MM.1S (cell line): ENCODE results near the gene BABAM1.

Experiments used
- DNase-seq: peaks from one replicate; pipeline ENCODE4 v3.0.0-alpha.2; 2015
- H2AFZ ChIP-seq: fragments of 300-600 bp; sonication (generic); 2 replicates; pipeline ENCODE4 v1.6.0; 2016; ENCODE audit warnings: antibody characterized with exemption, low read length
- H3F3A ChIP-seq: fragments of 300-600 bp; sonication (generic); 2 replicates; pipeline ENCODE4 v1.6.1; 2016; ENCODE audit warnings: mild to moderate bottlenecking, antibody characterized with exemption, low read length, moderate library complexity, mixed read lengths; ENCODE audit not compliant: insufficient read depth
- H3K27ac ChIP-seq: fragments of 300-600 bp; sonication (generic); 2 replicates; pipeline ENCODE4 v1.5.1; 2016; ENCODE audit warnings: mild to moderate bottlenecking, low read length
- H3K27me3 ChIP-seq: fragments of 300-600 bp; sonication (generic); replicated peaks from 2 replicates; pipeline ENCODE4 v1.6.0; 2016; ENCODE audit warnings: low read length; ENCODE audit not compliant: insufficient read depth
- H3K36me3 ChIP-seq: fragments of 300-600 bp; sonication (generic); replicated peaks from 2 replicates; pipeline ENCODE4 v1.6.1; 2016; ENCODE audit warnings: mild to moderate bottlenecking, low read length, mixed read lengths; ENCODE audit not compliant: insufficient read depth
- H3K4me1 ChIP-seq: fragments of 300-600 bp; sonication (generic); 2 replicates; pipeline ENCODE4 v1.6.1; 2016; ENCODE audit warnings: low read length, mixed read lengths
- H3K4me2 ChIP-seq: fragments of 300-600 bp; sonication (generic); 2 replicates; pipeline ENCODE4 v1.6.0; 2016; ENCODE audit warnings: low read depth, low read length
- H3K4me3 ChIP-seq: fragments of 300-600 bp; sonication (generic); 2 replicates; pipeline ENCODE4 v1.5.1; 2016; ENCODE audit warnings: low read length, mixed read lengths
- H3K79me2 ChIP-seq: fragments of 300-600 bp; sonication (generic); 2 replicates; pipeline ENCODE4 v1.6.1; 2016; ENCODE audit warnings: mixed run types, low read length, mixed read lengths
- H3K9ac ChIP-seq: fragments of 300-600 bp; sonication (generic); 2 replicates; pipeline ENCODE4 v1.6.1; 2016; ENCODE audit warnings: low read length, mixed read lengths
- H3K9me2 ChIP-seq: fragments of 300-600 bp; sonication (generic); replicated peaks from 2 replicates; pipeline ENCODE4 v1.6.1; 2016; ENCODE audit warnings: mild to moderate bottlenecking, low read length, mixed read lengths; ENCODE audit not compliant: insufficient read depth
- H3K9me3 ChIP-seq: fragments of 300-600 bp; sonication (generic); replicated peaks from 2 replicates; pipeline ENCODE4 v1.6.1; 2016; ENCODE audit warnings: mild to moderate bottlenecking, low read length, mixed read lengths; ENCODE audit not compliant: insufficient read depth
- H4K20me1 ChIP-seq: fragments of 300-600 bp; sonication (generic); 2 replicates; pipeline ENCODE4 v1.6.1; 2016; ENCODE audit warnings: mild to moderate bottlenecking, low read length, moderate library complexity, mixed read lengths; ENCODE audit not compliant: insufficient read depth
- EZH2 ChIP-seq: fragments of 300-600 bp; sonication (generic); optimal IDR thresholded peaks from 2 replicates; pipeline ENCODE3; 2017; ENCODE audit warnings: low read depth, mild to moderate bottlenecking, antibody characterized with exemption, low read length, mixed read lengths
- EZH2phosphoT487 ChIP-seq: fragments of 300-600 bp; sonication (generic); IDR thresholded peaks from 2 replicates; pipeline ENCODE4 v1.6.1; 2018; ENCODE audit warnings: antibody characterized with exemption, low read length
- TF ChIP-seq, protein P1 (sequence below): fragments of 300-600 bp; sonication (generic); IDR thresholded peaks from 2 replicates; pipeline ENCODE4 v1.5.1; 2016; ENCODE audit warnings: antibody characterized with exemption, low read length, mixed read lengths

BABAM1 gene

DNA sequence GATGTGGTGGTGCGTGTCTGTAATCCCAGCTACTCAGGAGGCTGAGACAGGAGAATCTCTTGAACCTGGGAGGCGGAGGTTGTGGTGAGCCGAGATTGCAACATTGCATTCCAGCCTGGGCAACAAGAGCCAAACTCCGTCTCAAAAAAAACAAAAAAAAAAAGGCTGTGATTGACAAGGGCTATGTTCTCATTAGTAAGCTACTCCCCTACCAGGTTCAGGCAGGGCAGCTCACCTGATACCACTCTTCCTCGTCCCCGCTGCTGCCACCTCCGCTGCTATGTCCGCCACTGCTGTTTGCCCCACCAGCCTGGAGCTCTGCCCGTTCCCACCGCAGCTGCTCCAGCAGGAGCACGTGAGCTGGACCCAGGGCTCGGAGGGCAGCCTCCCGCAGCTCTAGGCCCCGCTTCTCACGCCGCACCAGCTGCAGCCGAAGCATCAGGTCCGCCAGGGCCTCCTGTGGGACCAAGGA is 12.1 kb upstream of the BABAM1 start:
- no peak overlapping the region for H2AFZ ChIP-seq

DNA sequence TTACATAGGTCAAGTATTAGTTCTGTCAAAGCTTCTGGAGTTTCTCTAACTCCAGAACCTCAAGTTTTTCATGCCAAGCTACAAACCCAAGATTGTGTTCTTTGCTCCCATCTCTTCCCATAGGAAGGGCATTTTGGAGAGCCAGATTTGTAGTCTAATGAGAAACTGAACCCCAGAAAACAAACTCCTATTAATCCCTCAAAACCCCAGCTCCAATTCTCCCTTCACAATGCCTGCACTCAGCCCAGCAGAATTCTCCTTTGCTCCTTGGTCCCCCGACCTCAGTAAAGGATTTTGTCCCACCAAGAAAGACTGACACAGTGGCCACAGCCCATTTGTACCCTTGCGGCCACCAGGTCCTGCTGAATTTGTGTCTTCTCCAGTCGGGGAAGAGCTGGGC is 11.1 kb upstream of the BABAM1 start:
- Histone ChIP-seq H4K20me1 (no peaks in the 10 kb centered on the region), H3K4me3 (no peak overlapping the region), H3K9ac (no peak overlapping the region), H3K4me2 (no peak overlapping the region), H3F3A (no peaks in the 10 kb centered on the region), H3K9me3 (no peaks in the 10 kb centered on the region), H2AFZ (no peak overlapping the region), H3K79me2 (no peaks in the 10 kb centered on the region), H3K4me1 (no peaks in the 10 kb centered on the region), H3K27ac (no peak overlapping the region), H3K27me3 (peaks cover 28% of the 10 kb centered on the region), H3K9me2 (no peaks in the 10 kb centered on the region), H3K36me3 (no peaks in the 10 kb centered on the region)
- TF ChIP-seq, protein P1, sequence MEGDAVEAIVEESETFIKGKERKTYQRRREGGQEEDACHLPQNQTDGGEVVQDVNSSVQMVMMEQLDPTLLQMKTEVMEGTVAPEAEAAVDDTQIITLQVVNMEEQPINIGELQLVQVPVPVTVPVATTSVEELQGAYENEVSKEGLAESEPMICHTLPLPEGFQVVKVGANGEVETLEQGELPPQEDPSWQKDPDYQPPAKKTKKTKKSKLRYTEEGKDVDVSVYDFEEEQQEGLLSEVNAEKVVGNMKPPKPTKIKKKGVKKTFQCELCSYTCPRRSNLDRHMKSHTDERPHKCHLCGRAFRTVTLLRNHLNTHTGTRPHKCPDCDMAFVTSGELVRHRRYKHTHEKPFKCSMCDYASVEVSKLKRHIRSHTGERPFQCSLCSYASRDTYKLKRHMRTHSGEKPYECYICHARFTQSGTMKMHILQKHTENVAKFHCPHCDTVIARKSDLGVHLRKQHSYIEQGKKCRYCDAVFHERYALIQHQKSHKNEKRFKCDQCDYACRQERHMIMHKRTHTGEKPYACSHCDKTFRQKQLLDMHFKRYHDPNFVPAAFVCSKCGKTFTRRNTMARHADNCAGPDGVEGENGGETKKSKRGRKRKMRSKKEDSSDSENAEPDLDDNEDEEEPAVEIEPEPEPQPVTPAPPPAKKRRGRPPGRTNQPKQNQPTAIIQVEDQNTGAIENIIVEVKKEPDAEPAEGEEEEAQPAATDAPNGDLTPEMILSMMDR: no peak
- TF ChIP-seq EZH2phosphoT487 (no peak), EZH2 (no peak)
- DNase-seq: no peak

More for the DNA sequence above, 12.1 kb upstream of the BABAM1 start:
- H3F3A ChIP-seq: no peaks in the 10 kb centered on the region
- no peaks in the 10 kb centered on the region for H3K4me1 ChIP-seq
- no peaks in the 10 kb centered on the region for H3K36me3 ChIP-seq
- DNase-seq: no peak
- no peak overlapping the region for H3K9ac ChIP-seq
- no peak overlapping the region for H3K27ac ChIP-seq
- H3K9me3 ChIP-seq: no peaks in the 10 kb centered on the region
- no peak overlapping the region for H3K4me2 ChIP-seq
- H4K20me1 ChIP-seq: no peaks in the 10 kb centered on the region
- TF ChIP-seq EZH2 (no peak), EZH2phosphoT487 (no peak)
- TF ChIP-seq, protein P1: no peak
- H3K79me2 ChIP-seq: no peaks in the 10 kb centered on the region
- peaks cover 28% of the 10 kb centered on the region for H3K27me3 ChIP-seq
- H3K9me2 ChIP-seq: no peaks in the 10 kb centered on the region
- no peak overlapping the region for H3K4me3 ChIP-seq

DNA sequence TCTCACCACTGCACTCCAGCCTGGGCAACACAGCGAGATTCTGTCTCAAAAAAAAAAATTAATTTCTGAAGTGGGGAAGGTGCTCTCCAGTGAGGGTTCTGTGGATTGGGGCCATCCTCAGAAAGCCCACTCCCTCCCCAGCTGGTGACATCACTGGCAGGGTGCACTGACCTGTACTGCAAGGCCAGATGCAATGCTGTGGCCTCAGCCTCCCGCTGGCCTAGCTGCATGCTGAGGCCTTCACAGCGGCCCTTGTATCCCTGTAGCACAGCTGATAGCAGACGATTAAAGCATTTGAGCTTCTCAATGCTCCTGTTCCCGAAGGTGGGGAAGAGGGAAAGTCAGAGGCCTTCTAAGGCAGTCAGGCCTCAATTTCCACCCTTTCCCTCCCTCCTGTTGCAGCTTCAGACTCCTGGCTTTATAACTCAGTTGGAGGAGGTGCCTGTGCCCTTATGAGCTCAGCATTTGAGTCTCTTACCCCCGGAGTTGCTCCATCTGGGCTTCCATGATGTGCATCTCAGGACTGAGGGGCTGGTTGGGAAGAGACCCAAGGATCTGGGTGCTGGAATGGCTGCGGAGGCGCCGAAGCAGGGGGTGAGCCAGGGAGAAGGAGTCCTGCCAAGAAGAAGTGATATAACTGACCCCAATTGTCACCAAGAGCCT is 8.0 kb upstream of the BABAM1 start:
- H3K4me1 ChIP-seq: no peaks in the 10 kb centered on the region
- no peak for DNase-seq

More for the DNA sequence above, 8.0 kb upstream of the BABAM1 start:
- no peak overlapping the region for H3K4me3 ChIP-seq
- peaks cover 25% of the 10 kb centered on the region for H3K27me3 ChIP-seq
- H3K9me2 ChIP-seq: no peaks in the 10 kb centered on the region
- no peaks in the 10 kb centered on the region for H3K9me3 ChIP-seq
- H3F3A ChIP-seq: no peaks in the 10 kb centered on the region
- no peak for TF ChIP-seq EZH2phosphoT487
- TF ChIP-seq, protein P1: no peak
- no peak for TF ChIP-seq EZH2
- H3K36me3 ChIP-seq: no peaks in the 10 kb centered on the region
- H2AFZ ChIP-seq: no peak overlapping the region
- no peak overlapping the region for H3K4me2 ChIP-seq
- H3K9ac ChIP-seq: no peak overlapping the region
- H4K20me1 ChIP-seq: no peaks in the 10 kb centered on the region
- H3K27ac ChIP-seq: no peak overlapping the region
- H3K79me2 ChIP-seq: no peaks in the 10 kb centered on the region
